Keratinocyte (primary cell): ENCODE results near the gene CAPN2. TPM values are rescaled to one million over a fixed set of nuclear protein-coding genes. Genes with fewer than 3 reads are reported as not detected.
A peak's percentile ranks its signal among the peaks of the same experiment; 100 is the strongest.
"Not testable (repeated sequence)": the region's sequence is repeated elsewhere in the genome, so short reads cannot be mapped to it uniquely, and the experiment has no call there.

Experiments used
- DNase-seq: peaks from one replicate; pipeline ENCODE4 v3.0.0-alpha.2; 2011; ENCODE audit warnings: low read depth, missing footprints, low spot score
- FAIRE-seq: peaks from 2 replicates; lab custom pipeline; 2011; peaks lifted over from hg19 to GRCh38; lab: Jason Lieb, UNC
- H2AFZ ChIP-seq: 2 replicates; pipeline ENCODE4 v1.6.0; 2012; ENCODE audit warnings: low read length, control low read depth, inconsistent platforms; ENCODE audit not compliant: control insufficient read depth
- H3K27ac ChIP-seq: 2 replicates; pipeline ENCODE4 v1.5.1; 2011; ENCODE audit warnings: low read length; ENCODE audit not compliant: control insufficient read depth, insufficient read depth
- H3K27me3 ChIP-seq: 3 replicates; pipeline ENCODE4 v1.6.0; 2011; ENCODE audit warnings: low read length; ENCODE audit not compliant: control insufficient read depth, insufficient read depth; ENCODE audit errors: extremely low read depth
- H3K36me3 ChIP-seq, 2 experiments: 2 replicates in 1 of 2; 3 replicates in 1 of 2; pipeline ENCODE4 v1.5.1; 2011; ENCODE audit warnings: low read length in 2 of 2, mild to moderate bottlenecking in 1 of 2; ENCODE audit not compliant: control insufficient read depth in 2 of 2, insufficient read depth in 2 of 2; ENCODE audit errors: extremely low read depth in 1 of 2
- H3K4me1 ChIP-seq: 3 replicates; pipeline ENCODE4 v1.5.1; 2011; ENCODE audit warnings: low read length; ENCODE audit not compliant: control insufficient read depth, insufficient read depth; ENCODE audit errors: extremely low read depth
- H3K4me2 ChIP-seq: 3 replicates; pipeline ENCODE4 v1.6.0; 2011; ENCODE audit warnings: low read depth, low read length; ENCODE audit not compliant: control insufficient read depth, insufficient read depth; ENCODE audit errors: extremely low read depth
- H3K4me3 ChIP-seq, 3 experiments: fragments of 200-600 bp in 1 of 3; sonication (generic) in 1 of 3; 2 replicates in 2 of 3; 3 replicates in 1 of 3; pipeline ENCODE4 v1.5.1; 2011 to 2016; ENCODE audit warnings: low read length in 3 of 3, mild to moderate bottlenecking in 3 of 3, control low read depth in 2 of 3, inconsistent platforms in 1 of 3, low read depth in 1 of 3, mixed read lengths in 1 of 3, mixed run types in 1 of 3, moderate library complexity in 1 of 3; ENCODE audit not compliant: control insufficient read depth in 2 of 3, insufficient read depth in 2 of 3; ENCODE audit errors: extremely low read depth in 1 of 3
- H3K79me2 ChIP-seq: 2 replicates; pipeline ENCODE4 v1.6.0; 2012; ENCODE audit warnings: low read length; ENCODE audit not compliant: control insufficient read depth, insufficient read depth
- H3K9ac ChIP-seq: 3 replicates; pipeline ENCODE4 v1.6.0; 2011; ENCODE audit warnings: low read length; ENCODE audit not compliant: control insufficient read depth, insufficient read depth; ENCODE audit errors: extremely low read depth
- H3K9me1 ChIP-seq: 3 replicates; pipeline ENCODE4 v1.6.0; 2011; ENCODE audit warnings: low read length; ENCODE audit not compliant: control insufficient read depth, insufficient read depth; ENCODE audit errors: extremely low read depth
- H3K9me3 ChIP-seq: 2 replicates; pipeline ENCODE4 v1.5.1; 2012; ENCODE audit warnings: low read depth, low read length; ENCODE audit not compliant: control insufficient read depth
- H4K20me1 ChIP-seq: 3 replicates; pipeline ENCODE4 v1.6.0; 2011; ENCODE audit warnings: low read length; ENCODE audit not compliant: control insufficient read depth, insufficient read depth; ENCODE audit errors: extremely low read depth
- EZH2 ChIP-seq: IDR thresholded peaks from one replicate; pipeline ENCODE4 v1.6.1; 2012; ENCODE audit warnings: inconsistent platforms, mild to moderate bottlenecking, low read length, moderate library complexity
- dilution Hi-C: fragments of 300-500 bp; cut with MboI; formaldehyde crosslinking; loops from one replicate; pipeline ENCODE4 v1.7.0; 2020; ENCODE audit warnings: low sequenced_read_pairs; ENCODE audit not compliant: extremely low pct_ligation_motif_present
- polyA plus RNA-seq, 5 experiments: library from polyadenylated mRNA; depleted of rRNA in 3 of 5; stranded (reverse) in 3 of 5; stranded (forward) in 1 of 5; unstranded in 1 of 5; fragments of >200 nt; gene quantifications; 1 replicate in 1 of 5; 2 replicates in 3 of 5; 3 replicates in 1 of 5; pipeline versions ENCODE4 v1.2.1 to v1.2.3, GENCODE V29; 2011 to 2012; ENCODE audit warnings: missing spikeins in 2 of 5, low read depth in 1 of 5, low replicate concordance in 1 of 5
- TF ChIP-seq, protein P1 (sequence below), 3 experiments: IDR thresholded peaks in 1 of 3; conservative IDR thresholded peaks in 1 of 3; optimal IDR thresholded peaks in 1 of 3; 2 replicates in 2 of 3; 3 replicates in 1 of 3; pipeline versions ENCODE3 to v1.5.1; 2011; ENCODE audit warnings: low read length in 3 of 3, mild to moderate bottlenecking in 3 of 3, moderate library complexity in 2 of 3, control low read depth in 1 of 3, inconsistent platforms in 1 of 3; ENCODE audit not compliant: insufficient read depth in 2 of 3; ENCODE audit errors: extremely low read depth in 1 of 3

CAPN2 gene
- polyA plus RNA-seq, 1 donor (not counting 4 experiments of a cell fraction or from before 2014, with no cell fraction given): 366 TPM

DNA sequence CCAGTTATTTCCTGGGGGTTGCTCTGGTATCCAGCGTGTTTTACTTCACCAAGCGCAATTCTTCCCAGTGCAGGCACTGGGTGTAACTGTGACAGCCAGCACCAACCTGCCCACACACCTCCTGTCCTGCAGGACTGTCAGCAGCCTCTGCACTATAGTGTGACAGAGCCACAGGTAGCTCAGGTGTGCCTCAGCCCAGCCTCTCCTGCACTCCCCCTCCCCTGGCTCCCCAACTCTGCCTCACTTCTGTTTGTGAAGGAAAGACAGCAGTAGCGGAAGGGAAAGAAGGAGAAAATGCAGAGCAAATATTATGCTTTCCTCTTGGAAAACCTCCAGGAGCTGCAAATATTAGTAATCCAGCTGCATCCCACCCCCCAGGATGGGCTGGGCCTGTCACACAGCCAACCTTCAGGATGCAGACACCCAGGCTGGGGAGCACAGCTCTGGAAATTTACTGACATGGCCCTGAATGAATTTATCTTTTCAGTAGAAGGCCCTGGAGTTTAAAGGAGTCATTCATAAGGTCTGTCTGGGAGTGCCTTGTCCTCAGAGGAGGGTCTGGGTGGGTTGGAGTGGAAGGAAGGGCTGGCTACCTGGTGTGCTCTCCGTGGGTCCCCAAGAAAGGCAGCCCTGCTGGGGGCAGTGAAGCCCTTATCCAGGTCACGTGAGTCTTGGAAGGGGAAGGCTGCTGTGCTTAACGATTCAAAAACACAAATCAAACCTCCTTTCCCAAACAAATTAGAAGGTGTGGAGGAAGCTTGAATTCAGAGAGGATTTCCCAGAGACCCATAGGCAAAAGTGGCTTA, 20.9 kb downstream of the CAPN2 start:
- Histone ChIP-seq H3K27ac (no peak overlapping the region), H3K36me3 (peaks cover 41 to 57% of the 10 kb centered on the region in 2 experiments), H3K9ac (peak overlapping the region; percentile 9), H3K9me1 (peaks cover 8% of the 10 kb centered on the region), H4K20me1 (peaks cover 36% of the 10 kb centered on the region), H3K4me1 (peaks cover 57% of the 10 kb centered on the region), H3K79me2 (peaks cover 94% of the 10 kb centered on the region), H3K4me3 (no peak overlapping the region), H2AFZ (no peak overlapping the region), H3K9me3 (no peaks in the 10 kb centered on the region), H3K4me2 (no peak overlapping the region), H3K27me3 (no peaks in the 10 kb centered on the region)
- DNase-seq (no peak), FAIRE-seq (no peak)
- dilution Hi-C loops: no loop called here
- TF ChIP-seq, protein P1, sequence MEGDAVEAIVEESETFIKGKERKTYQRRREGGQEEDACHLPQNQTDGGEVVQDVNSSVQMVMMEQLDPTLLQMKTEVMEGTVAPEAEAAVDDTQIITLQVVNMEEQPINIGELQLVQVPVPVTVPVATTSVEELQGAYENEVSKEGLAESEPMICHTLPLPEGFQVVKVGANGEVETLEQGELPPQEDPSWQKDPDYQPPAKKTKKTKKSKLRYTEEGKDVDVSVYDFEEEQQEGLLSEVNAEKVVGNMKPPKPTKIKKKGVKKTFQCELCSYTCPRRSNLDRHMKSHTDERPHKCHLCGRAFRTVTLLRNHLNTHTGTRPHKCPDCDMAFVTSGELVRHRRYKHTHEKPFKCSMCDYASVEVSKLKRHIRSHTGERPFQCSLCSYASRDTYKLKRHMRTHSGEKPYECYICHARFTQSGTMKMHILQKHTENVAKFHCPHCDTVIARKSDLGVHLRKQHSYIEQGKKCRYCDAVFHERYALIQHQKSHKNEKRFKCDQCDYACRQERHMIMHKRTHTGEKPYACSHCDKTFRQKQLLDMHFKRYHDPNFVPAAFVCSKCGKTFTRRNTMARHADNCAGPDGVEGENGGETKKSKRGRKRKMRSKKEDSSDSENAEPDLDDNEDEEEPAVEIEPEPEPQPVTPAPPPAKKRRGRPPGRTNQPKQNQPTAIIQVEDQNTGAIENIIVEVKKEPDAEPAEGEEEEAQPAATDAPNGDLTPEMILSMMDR (optimal IDR thresholded peaks at IDR 0.05 in 1 of 3, IDR thresholded peaks at IDR 0.05 in 1 of 3, conservative IDR thresholded peaks at IDR 0.05 in 1 of 3; ENCODE audit: extremely low read depth in 1 of 3, insufficient read depth in 2 of 3, low read length in 3 of 3): no peak
- no peak for TF ChIP-seq EZH2

- no peak for DNase-seq
- no peak for TF ChIP-seq EZH2
- TF ChIP-seq, protein P1 (optimal IDR thresholded peaks at IDR 0.05 in 1 of 3, IDR thresholded peaks at IDR 0.05 in 1 of 3, conservative IDR thresholded peaks at IDR 0.05 in 1 of 3; ENCODE audit: extremely low read depth in 1 of 3, insufficient read depth in 2 of 3, low read length in 3 of 3): no peak
- H3K9ac ChIP-seq: peak overlapping the region; percentile 9
- no peaks in the 10 kb centered on the region for H3K27me3 ChIP-seq
- no peak overlapping the region for H3K4me3 ChIP-seq
- no peak overlapping the region for H3K27ac ChIP-seq
- H3K36me3 ChIP-seq: peaks cover 36 to 54% of the 10 kb centered on the region in 2 experiments
- H3K4me1 ChIP-seq: peaks cover 57% of the 10 kb centered on the region
- no peak for FAIRE-seq
- peaks cover 41% of the 10 kb centered on the region for H4K20me1 ChIP-seq
- H3K4me2 ChIP-seq: no peak overlapping the region
- no peak overlapping the region for H2AFZ ChIP-seq
- no peaks in the 10 kb centered on the region for H3K9me3 ChIP-seq
- peaks cover 10% of the 10 kb centered on the region for H3K9me1 ChIP-seq
- H3K79me2 ChIP-seq: peaks cover 84% of the 10 kb centered on the region
- dilution Hi-C loops: no loop called here
These were observed 21.8 kb downstream of the CAPN2 start for GRCh38 chr1:223733898-223734852.

DNA sequence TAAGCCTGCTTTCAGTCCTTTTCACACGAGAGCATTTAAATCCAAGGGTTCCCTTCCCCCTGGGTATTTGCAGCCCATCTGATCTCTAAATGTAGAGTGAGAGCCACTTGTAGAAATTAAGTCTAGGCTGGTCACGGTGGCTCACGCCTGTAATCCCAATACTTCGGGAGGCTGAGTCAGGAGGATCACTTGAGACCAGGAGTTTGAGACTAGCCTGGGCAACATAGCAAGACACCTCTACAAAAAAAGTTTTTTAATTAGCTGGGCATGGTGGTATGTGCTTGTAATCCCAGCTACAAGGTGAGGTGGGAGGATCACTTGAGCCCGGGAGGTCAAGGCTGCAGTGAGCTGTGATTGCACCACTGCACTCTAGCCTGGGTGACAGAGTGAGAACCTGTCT, 24.3 kb downstream of the CAPN2 start:
- H3K4me3 ChIP-seq, dilution Hi-C loops, H3K9me1 ChIP-seq, DNase-seq, H3K4me2 ChIP-seq, H3K9ac ChIP-seq, H3K27me3 ChIP-seq, FAIRE-seq, H3K9me3 ChIP-seq, H2AFZ ChIP-seq, H3K27ac ChIP-seq: not testable (repeated sequence)
- Histone ChIP-seq H3K79me2 (peaks cover 62% of the 10 kb centered on the region), H4K20me1 (peaks cover 29% of the 10 kb centered on the region), H3K36me3 (peaks cover 30 to 38% of the 10 kb centered on the region in 2 experiments), H3K4me1 (peaks cover 58% of the 10 kb centered on the region)
